ENCODE results near the gene IL6. TPM values are rescaled to one million over a fixed set of nuclear protein-coding genes. Genes with fewer than 3 reads are reported as not detected.
A peak's percentile ranks its signal among the peaks of the same experiment; 100 is the strongest.

The IL6 gene
- total RNA-seq, 1 donor = 52.8 TPM

DNA sequence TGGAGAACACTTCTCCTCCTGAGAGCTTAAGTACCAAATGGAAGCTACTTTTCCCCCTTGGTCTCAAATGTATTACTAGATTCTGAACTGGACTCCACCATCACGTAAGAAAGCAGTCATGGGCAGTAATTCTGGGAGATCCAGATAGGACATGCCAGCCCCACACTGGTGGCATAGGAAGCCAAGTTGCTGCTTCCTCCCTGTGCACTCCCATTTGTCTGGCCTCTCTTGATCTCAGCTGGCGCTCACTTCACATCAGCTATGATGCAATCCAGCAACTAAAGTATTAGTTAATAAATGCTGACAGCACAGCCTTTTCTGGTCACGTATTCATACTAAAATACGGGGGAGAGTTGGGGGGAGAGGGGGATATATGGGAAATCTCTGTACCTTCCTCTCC lies 3.4 kb upstream of the IL6 start:
- Histone ChIP-seq H4K20me1 (ENCODE audit: insufficient read depth, low read length) (no peaks in the 10 kb centered on the region), H3K9me3 (ENCODE audit: low read depth, low read length) (no peaks in the 10 kb centered on the region), H3K36me3 (ENCODE audit: insufficient read depth, low read length) (peaks cover 8% of the 10 kb centered on the region), H3K27ac (ENCODE audit: low read depth, low read length) (peak overlapping the region; percentile 71), H3K4me1 (ENCODE audit: insufficient read depth, low read length) (peaks cover 55% of the 10 kb centered on the region), H3K4me3 (ENCODE audit: insufficient read depth, low read length) (no peak overlapping the region), H3K79me2 (ENCODE audit: insufficient read depth, low read length) (peaks cover 16% of the 10 kb centered on the region), H3K27me3 (ENCODE audit: insufficient read depth, low read length) (no peaks in the 10 kb centered on the region), H3K4me2 (ENCODE audit: insufficient read depth, low read length) (peak overlapping the region; percentile 54), H2AFZ (ENCODE audit: low read length) (peak overlapping the region; percentile 49)
- DNase-seq (ENCODE audit: insufficient read length, low spot score, missing footprints) = peak; percentile 31
- TF ChIP-seq, protein P1, sequence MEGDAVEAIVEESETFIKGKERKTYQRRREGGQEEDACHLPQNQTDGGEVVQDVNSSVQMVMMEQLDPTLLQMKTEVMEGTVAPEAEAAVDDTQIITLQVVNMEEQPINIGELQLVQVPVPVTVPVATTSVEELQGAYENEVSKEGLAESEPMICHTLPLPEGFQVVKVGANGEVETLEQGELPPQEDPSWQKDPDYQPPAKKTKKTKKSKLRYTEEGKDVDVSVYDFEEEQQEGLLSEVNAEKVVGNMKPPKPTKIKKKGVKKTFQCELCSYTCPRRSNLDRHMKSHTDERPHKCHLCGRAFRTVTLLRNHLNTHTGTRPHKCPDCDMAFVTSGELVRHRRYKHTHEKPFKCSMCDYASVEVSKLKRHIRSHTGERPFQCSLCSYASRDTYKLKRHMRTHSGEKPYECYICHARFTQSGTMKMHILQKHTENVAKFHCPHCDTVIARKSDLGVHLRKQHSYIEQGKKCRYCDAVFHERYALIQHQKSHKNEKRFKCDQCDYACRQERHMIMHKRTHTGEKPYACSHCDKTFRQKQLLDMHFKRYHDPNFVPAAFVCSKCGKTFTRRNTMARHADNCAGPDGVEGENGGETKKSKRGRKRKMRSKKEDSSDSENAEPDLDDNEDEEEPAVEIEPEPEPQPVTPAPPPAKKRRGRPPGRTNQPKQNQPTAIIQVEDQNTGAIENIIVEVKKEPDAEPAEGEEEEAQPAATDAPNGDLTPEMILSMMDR (IDR thresholded peaks at IDR 0.05; ENCODE audit: extremely low read depth, low read depth, low read length) = no peak

DNA sequence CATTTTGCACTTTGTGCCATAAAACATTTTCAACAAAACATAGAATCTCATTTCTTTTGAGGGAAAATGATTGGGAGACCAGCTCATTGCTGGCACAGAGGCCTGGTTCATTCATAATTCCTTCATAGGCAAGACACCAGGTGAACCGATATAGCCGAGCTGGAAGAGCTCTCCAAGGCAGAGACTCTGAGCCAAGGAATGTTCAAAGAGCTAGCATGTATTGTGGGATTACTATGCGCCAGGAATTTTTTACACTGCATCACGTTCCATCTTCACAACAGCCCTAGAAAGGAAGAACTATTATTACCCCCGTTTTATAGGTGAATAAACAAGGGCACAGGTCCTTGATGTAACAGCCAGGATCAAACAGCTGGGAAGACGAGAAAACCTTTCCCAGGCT lies 2.1 kb upstream of the IL6 start:
- Histone ChIP-seq H4K20me1 (ENCODE audit: insufficient read depth, low read length) (no peaks in the 10 kb centered on the region), H3K27me3 (ENCODE audit: insufficient read depth, low read length) (no peaks in the 10 kb centered on the region), H3K9me3 (ENCODE audit: low read depth, low read length) (no peaks in the 10 kb centered on the region), H3K27ac (ENCODE audit: low read depth, low read length) (peak overlapping the region; percentile 99), H3K4me2 (ENCODE audit: insufficient read depth, low read length) (peak overlapping the region; percentile 97), H3K79me2 (ENCODE audit: insufficient read depth, low read length) (peaks cover 21% of the 10 kb centered on the region), H3K4me3 (ENCODE audit: insufficient read depth, low read length) (no peak overlapping the region), H3K36me3 (ENCODE audit: insufficient read depth, low read length) (peaks cover 21% of the 10 kb centered on the region), H2AFZ (ENCODE audit: low read length) (no peak overlapping the region), H3K4me1 (ENCODE audit: insufficient read depth, low read length) (peaks cover 60% of the 10 kb centered on the region)
- no peak for DNase-seq (ENCODE audit: insufficient read length, low spot score, missing footprints)
- TF ChIP-seq, protein P1 (IDR thresholded peaks at IDR 0.05; ENCODE audit: extremely low read depth, low read depth, low read length) = no peak

DNA sequence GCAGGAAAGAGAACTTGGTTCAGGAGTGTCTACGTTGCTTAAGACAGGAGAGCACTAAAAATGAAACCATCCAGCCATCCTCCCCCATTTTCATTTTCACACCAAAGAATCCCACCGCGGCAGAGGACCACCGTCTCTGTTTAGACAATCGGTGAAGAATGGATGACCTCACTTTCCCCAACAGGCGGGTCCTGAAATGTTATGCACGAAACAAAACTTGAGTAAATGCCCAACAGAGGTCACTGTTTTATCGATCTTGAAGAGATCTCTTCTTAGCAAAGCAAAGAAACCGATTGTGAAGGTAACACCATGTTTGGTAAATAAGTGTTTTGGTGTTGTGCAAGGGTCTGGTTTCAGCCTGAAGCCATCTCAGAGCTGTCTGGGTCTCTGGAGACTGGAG lies 1.4 kb upstream of the IL6 start:
- TF ChIP-seq, protein P1 (IDR thresholded peaks at IDR 0.05; ENCODE audit: extremely low read depth, low read depth, low read length) = peak; percentile 20
- H3K4me3 ChIP-seq (ENCODE audit: insufficient read depth, low read length) = no peak overlapping the region
- H3K27me3 ChIP-seq (ENCODE audit: insufficient read depth, low read length) = no peaks in the 10 kb centered on the region
- peak; percentile 21 for DNase-seq (ENCODE audit: insufficient read length, low spot score, missing footprints)
- H4K20me1 ChIP-seq (ENCODE audit: insufficient read depth, low read length) = no peaks in the 10 kb centered on the region
- H3K4me2 ChIP-seq (ENCODE audit: insufficient read depth, low read length) = peak overlapping the region; percentile 97
- H3K79me2 ChIP-seq (ENCODE audit: insufficient read depth, low read length) = peaks cover 21% of the 10 kb centered on the region
- H3K9me3 ChIP-seq (ENCODE audit: low read depth, low read length) = no peaks in the 10 kb centered on the region
- peaks cover 28% of the 10 kb centered on the region for H3K36me3 ChIP-seq (ENCODE audit: insufficient read depth, low read length)
- H2AFZ ChIP-seq (ENCODE audit: low read length) = no peak overlapping the region
- H3K27ac ChIP-seq (ENCODE audit: low read depth, low read length) = peak overlapping the region; percentile 99
- H3K4me1 ChIP-seq (ENCODE audit: insufficient read depth, low read length) = peaks cover 67% of the 10 kb centered on the region

DNA sequence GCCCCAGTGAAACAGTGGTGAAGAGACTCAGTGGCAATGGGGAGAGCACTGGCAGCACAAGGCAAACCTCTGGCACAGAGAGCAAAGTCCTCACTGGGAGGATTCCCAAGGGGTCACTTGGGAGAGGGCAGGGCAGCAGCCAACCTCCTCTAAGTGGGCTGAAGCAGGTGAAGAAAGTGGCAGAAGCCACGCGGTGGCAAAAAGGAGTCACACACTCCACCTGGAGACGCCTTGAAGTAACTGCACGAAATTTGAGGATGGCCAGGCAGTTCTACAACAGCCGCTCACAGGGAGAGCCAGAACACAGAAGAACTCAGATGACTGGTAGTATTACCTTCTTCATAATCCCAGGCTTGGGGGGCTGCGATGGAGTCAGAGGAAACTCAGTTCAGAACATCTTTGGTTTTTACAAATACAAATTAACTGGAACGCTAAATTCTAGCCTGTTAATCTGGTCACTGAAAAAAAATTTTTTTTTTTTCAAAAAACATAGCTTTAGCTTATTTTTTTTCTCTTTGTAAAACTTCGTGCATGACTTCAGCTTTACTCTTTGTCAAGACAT lies 574 bp upstream of the IL6 start:
- TF ChIP-seq, protein P1 (IDR thresholded peaks at IDR 0.05; ENCODE audit: extremely low read depth, low read depth, low read length) = peak; percentile 65
- Histone ChIP-seq H3K27me3 (ENCODE audit: insufficient read depth, low read length) (no peaks in the 10 kb centered on the region), H3K4me3 (ENCODE audit: insufficient read depth, low read length) (peak overlapping the region; percentile 84), H3K4me2 (ENCODE audit: insufficient read depth, low read length) (peak overlapping the region; percentile 97), H4K20me1 (ENCODE audit: insufficient read depth, low read length) (no peaks in the 10 kb centered on the region), H3K79me2 (ENCODE audit: insufficient read depth, low read length) (peaks cover 21% of the 10 kb centered on the region), H3K27ac (ENCODE audit: low read depth, low read length) (peak overlapping the region; percentile 99), H3K36me3 (ENCODE audit: insufficient read depth, low read length) (peaks cover 31% of the 10 kb centered on the region), H2AFZ (ENCODE audit: low read length) (no peak overlapping the region), H3K9me3 (ENCODE audit: low read depth, low read length) (no peaks in the 10 kb centered on the region), H3K4me1 (ENCODE audit: insufficient read depth, low read length) (peaks cover 69% of the 10 kb centered on the region)
- DNase-seq (ENCODE audit: insufficient read length, low spot score, missing footprints) = peak; percentile 72
